Activated effector memory CD4-positive, alpha-beta T cell treated with Interleukin-2 at 50 U/mL for 16 hours (primary cell): Measurements from ENCODE around the gene ENDOU.

Experiments
- DNase-seq: peaks from one replicate; pipeline ENCODE4 v3.0.0-alpha.2; 2020

The ENDOU gene

GRCh38 chr12:47725091-47725772, at the start of gene ENDOU:
Gene ENDOU (minus strand): TSS chr12:47725490. CDS start chr12:47725413, 77 bp downstream.
- DNase-seq = no peak

GRCh38 chr12:47774663-47775062, 49.4 kb upstream of the ENDOU start:
- no peak for DNase-seq

- DNase-seq = no peak
Measured at GRCh38 chr12:47773858-47774580, 48.7 kb upstream of the ENDOU start.

- DNase-seq = peak; percentile 69
Measured at GRCh38 chr12:47773062-47773857, 48.0 kb upstream of the ENDOU start, which contains the start of gene SLC48A1. Gene SLC48A1 (plus strand): TSS chr12:47773238. CDS start chr12:47773305, 67 bp downstream.

GRCh38 chr12:47772738-47773061, 47.4 kb upstream of the ENDOU start:
- no peak for DNase-seq

- no peak for DNase-seq
Measured at GRCh38 chr12:47772094-47772660, 46.9 kb upstream of the ENDOU start.

- no peak for DNase-seq
Measured at GRCh38 chr12:47771304-47771703, 46.0 kb upstream of the ENDOU start.

- no peak for DNase-seq
Measured at GRCh38 chr12:47770086-47770726, 44.9 kb upstream of the ENDOU start.

GRCh38 chr12:47769234-47770085, 44.2 kb upstream of the ENDOU start:
- DNase-seq = no peak

- DNase-seq = no peak
Measured at GRCh38 chr12:47768323-47768811, 43.1 kb upstream of the ENDOU start.

- peak; percentile 58 for DNase-seq
Measured at GRCh38 chr12:47767216-47767724, 42.0 kb upstream of the ENDOU start.

- DNase-seq = no peak
Measured at GRCh38 chr12:47766502-47767215, 41.4 kb upstream of the ENDOU start.

- no peak for DNase-seq
Measured at GRCh38 chr12:47763481-47764346, 38.4 kb upstream of the ENDOU start.

- DNase-seq = no peak
Measured at GRCh38 chr12:47762850-47763465, 37.7 kb upstream of the ENDOU start.

GRCh38 chr12:47758834-47759690, 33.8 kb upstream of the ENDOU start, which contains the start of gene RAPGEF3:
Gene RAPGEF3 (minus strand): TSS chr12:47758880. CDS start chr12:47758556, 324 bp downstream.
- peak; percentile 57 for DNase-seq

GRCh38 chr12:47758584-47758833, 33.2 kb upstream of the ENDOU start:
- DNase-seq = no peak

GRCh38 chr12:47757840-47758583, 32.7 kb upstream of the ENDOU start:
- no peak for DNase-seq
